HG02885 (cell line): ENCODE measurements around the gene FGF7.
"Not testable (repeated sequence)": the region's sequence is repeated elsewhere in the genome, so short reads cannot be mapped to it uniquely, and the experiment has no call there.

Source experiments
- ATAC-seq: cut with Tn5 transposase; IDR thresholded peaks from one replicate; pipeline ENCODE4 v1.9.1; 2021; ENCODE audit warnings: mild to moderate bottlenecking; ENCODE audit not compliant: unreplicated experiment, poor library complexity

FGF7 gene

GRCh38 chr15:49423021-49423420, at the start of gene FGF7:
FGF7 (plus strand) TSS chr15:49423242; CDS start chr15:49424298, 1,056 bp downstream.
- ATAC-seq = no peak

GRCh38 chr15:49379996-49380395, 43.0 kb upstream of the FGF7 start:
- ATAC-seq = no peak

GRCh38 chr15:49380912-49381311, 42.1 kb upstream of the FGF7 start:
- no peak for ATAC-seq

GRCh38 chr15:49382394-49382793, 40.6 kb upstream of the FGF7 start:
- ATAC-seq = no peak

- no peak for ATAC-seq
Measured at GRCh38 chr15:49383266-49383665, 39.8 kb upstream of the FGF7 start.

- ATAC-seq = peak; percentile 51
Measured at GRCh38 chr15:49387471-49387870, 35.6 kb upstream of the FGF7 start.

GRCh38 chr15:49402515-49403296, 20.3 kb upstream of the FGF7 start:
- not testable (repeated sequence) for ATAC-seq

- no peak for ATAC-seq
Measured at GRCh38 chr15:49406352-49407118, 16.5 kb upstream of the FGF7 start.

GRCh38 chr15:49410641-49411040, 12.4 kb upstream of the FGF7 start:
- ATAC-seq = no peak

GRCh38 chr15:49412797-49413196, 10.2 kb upstream of the FGF7 start:
- no peak for ATAC-seq

GRCh38 chr15:49415149-49415548, 7.9 kb upstream of the FGF7 start:
- no peak for ATAC-seq

- ATAC-seq = no peak
Measured at GRCh38 chr15:49415638-49416037, 7.4 kb upstream of the FGF7 start.

- no peak for ATAC-seq
Measured at GRCh38 chr15:49418811-49419210, 4.2 kb upstream of the FGF7 start.

- peak; percentile 73 for ATAC-seq
Measured at GRCh38 chr15:49421991-49422390, 1.1 kb upstream of the FGF7 start.

- ATAC-seq = no peak
Measured at GRCh38 chr15:49423901-49424550, 984 bp downstream of the FGF7 start.

GRCh38 chr15:49424954-49425353, 1.9 kb downstream of the FGF7 start:
- ATAC-seq = no peak

GRCh38 chr15:49427372-49427771, 4.3 kb downstream of the FGF7 start:
- ATAC-seq = no peak

GRCh38 chr15:49428409-49429095, 5.5 kb downstream of the FGF7 start:
- ATAC-seq = no peak

GRCh38 chr15:49430046-49430445, 7.0 kb downstream of the FGF7 start:
- no peak for ATAC-seq

- ATAC-seq = no peak
Measured at GRCh38 chr15:49435174-49435573, 12.1 kb downstream of the FGF7 start.

- no peak for ATAC-seq
Measured at GRCh38 chr15:49436751-49437150, 13.7 kb downstream of the FGF7 start.
